Measurements from ENCODE around the gene CALML5. TPM values are rescaled to one million over a fixed set of nuclear protein-coding genes. Genes with fewer than 3 reads are reported as not detected.

Gene CALML5
- not detected in 2 replicates for total RNA-seq (2014; rRNA removed; shearing (Covaris generic))

- DNase-seq (ENCODE audit: low spot score), result no peak
These were observed at the start of gene CALML5 for GRCh38 chr10:5499493-5500140. Gene CALML5 (minus strand): TSS chr10:5499570. CDS start chr10:5499438, 132 bp downstream.

- DNase-seq (ENCODE audit: low spot score), result peak; percentile 50
These were observed 48.7 kb upstream of the CALML5 start for GRCh38 chr10:5547931-5548660.

GRCh38 chr10:5547681-5547930 lies 48.2 kb upstream of the CALML5 start:
- DNase-seq (ENCODE audit: low spot score), result no peak

DNA sequence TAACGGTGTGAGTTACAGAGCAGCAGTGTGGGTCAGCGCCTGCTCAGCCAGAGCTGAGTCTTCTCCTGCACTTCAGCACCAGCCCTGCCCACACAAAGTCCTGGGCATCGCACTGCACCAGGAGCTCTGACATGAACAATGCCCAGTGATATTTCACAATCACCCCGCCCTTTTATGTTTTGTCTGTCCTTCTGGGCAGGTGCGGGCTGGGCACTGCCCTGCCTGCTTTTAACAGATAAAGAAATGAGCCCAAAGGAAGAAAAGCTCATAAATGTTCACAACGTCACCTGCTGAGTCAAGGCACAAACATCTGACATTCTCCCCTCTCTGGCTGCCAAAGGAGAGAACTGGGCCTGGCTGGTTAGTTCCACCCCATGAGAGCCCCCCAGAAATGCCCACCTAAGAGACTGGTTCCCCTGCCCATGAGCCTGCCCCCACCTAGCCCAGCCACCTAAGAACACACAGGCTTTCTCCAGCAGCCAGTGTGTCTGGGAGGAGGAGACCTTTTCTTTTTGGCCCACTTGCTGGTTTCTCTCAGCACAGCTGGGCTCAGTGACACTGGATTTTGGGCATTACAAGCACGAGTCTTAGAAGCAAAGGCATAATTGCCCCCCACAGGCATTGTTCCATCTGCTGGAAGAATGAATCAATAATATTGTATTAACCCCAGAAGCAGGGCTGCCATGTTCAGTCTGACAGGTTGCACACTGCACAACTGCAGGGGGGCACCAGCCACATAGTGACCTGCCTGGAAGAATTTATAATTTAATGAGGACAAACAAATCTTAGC lies 47.7 kb upstream of the CALML5 start:
- DNase-seq (ENCODE audit: low spot score), result peak; percentile 91

DNA sequence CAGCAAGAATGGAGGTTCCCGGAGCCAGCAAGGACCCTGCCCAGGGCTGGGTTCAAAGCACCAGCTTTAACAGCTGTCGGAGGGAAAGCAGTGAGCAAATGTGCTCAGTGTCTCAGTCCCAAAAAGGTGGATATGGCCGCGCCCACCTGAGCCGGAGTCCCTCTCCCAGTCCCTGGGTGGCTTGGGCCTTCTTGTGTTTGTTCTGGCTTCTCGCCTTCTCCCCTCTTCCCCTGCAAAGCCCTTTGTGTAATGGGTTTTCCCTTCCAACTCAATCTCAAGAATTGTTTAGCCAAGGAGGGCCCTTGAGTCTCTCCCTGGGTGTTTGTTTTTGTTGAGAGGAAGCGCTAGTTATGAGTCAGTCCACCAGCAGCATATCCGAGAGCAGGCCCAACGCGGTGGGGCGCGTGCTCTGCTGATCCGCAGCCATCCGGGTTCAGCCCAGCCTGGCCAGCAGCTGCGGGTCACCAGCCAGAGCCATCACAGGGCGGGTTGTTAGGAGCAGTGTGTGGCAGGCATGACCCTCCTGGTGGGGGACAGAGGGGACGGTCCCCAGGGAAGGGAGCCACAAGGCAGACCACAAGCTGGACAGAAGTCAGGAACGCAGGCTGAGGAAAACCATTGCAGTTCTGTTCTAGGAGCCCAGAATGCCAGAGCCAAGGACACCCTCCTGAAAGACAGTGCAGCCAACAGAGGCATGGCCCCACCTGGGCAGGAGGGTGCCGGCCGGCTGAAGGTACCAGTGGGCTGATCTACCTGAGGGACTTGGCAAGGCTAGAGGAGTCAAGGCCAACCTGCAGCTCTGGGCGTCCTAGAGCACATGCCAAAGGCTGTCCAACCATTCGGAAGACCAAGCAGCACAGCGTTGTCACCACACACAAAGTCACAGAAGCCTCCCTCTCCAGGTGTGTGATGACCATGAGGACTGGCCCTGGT lies 46.7 kb upstream of the CALML5 start:
- DNase-seq (ENCODE audit: low spot score), result peak; percentile 75

DNA sequence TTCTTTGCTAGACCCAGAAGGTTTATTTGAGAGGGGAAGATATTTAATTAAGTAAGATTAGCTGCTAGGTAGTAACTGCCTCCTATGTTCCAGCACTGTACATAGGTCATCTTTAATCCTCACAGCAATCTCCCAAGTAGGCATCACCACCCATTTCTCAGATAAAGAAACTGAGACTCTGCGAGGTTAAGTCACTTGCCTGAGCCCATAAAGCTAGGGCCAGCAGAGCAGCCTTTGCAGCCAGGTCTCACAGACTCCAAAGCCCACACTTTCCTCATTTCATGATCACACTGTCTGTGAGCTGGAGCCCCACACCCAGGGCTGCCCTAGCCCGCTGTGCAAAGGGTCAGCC lies 46.0 kb upstream of the CALML5 start:
- no peak for DNase-seq (ENCODE audit: low spot score)

GRCh38 chr10:5545011-5545410 lies 45.6 kb upstream of the CALML5 start:
- no peak for DNase-seq (ENCODE audit: low spot score)

GRCh38 chr10:5544216-5544805 lies 44.9 kb upstream of the CALML5 start:
- no peak for DNase-seq (ENCODE audit: low spot score)

DNA sequence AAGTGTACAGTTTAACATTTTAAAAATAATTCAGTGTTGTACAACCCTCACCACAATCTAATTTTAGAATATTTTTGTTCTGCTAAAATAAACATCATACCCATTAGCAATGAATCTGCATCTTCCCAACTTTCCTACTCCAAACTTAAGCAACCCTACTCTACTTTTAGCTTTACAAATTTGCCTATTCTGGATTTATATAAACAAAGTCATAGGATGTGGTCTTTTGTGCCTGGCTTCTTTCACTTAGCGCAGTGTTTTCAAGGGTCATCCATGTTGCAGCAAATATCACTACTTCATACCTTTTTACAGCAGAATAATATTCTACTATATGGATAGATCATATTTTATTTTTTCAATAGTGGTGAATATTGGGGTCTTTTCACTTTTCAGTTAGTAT lies 44.3 kb upstream of the CALML5 start:
- DNase-seq (ENCODE audit: low spot score), result no peak

- no peak for DNase-seq (ENCODE audit: low spot score)
These were observed 42.7 kb upstream of the CALML5 start for GRCh38 chr10:5542100-5542499.

DNA sequence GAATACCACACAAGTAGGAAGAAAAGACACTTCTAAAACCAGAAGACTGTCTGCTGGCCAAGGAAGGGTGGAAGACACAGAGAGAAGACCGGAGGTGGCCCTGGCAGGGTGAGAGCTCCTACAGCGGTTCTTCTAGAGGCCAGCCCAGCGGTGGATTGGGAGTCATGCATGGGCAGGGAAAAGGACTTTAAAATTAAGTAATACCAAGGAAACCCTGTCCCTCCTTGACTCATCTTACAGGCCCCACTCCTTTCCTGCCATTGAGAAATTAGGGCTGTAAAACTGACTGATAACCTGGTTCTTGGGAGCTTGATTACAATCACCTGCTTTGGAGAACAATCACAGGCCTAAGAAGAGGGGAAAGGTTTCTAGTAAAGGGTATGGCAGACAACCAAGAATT lies 41.5 kb upstream of the CALML5 start:
- DNase-seq (ENCODE audit: low spot score), result no peak

GRCh38 chr10:5540080-5540479 lies 40.7 kb upstream of the CALML5 start:
- DNase-seq (ENCODE audit: low spot score), result no peak

GRCh38 chr10:5538892-5539651 lies 39.7 kb upstream of the CALML5 start:
- DNase-seq (ENCODE audit: low spot score), result no peak

DNA sequence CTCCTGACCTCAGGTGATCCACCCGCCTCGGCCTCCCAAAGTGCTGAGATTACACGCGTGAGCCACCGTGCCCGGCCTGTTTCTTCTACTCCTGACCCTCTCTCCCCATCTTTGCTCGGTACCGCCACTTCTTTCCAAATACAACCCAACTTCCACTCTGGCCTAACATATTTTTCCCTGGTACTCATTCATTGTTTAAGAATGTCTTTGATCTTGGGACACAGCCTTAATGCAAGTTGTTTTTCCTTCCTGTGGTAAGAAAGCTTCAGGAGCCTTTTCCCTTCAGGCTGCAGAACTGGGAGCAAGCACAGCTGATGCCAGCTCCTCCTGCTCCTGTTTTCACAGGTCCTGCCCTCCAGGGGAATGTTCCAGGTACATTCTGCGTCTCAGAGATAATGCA lies 39.1 kb upstream of the CALML5 start:
- peak; percentile 66 for DNase-seq (ENCODE audit: low spot score)

DNA sequence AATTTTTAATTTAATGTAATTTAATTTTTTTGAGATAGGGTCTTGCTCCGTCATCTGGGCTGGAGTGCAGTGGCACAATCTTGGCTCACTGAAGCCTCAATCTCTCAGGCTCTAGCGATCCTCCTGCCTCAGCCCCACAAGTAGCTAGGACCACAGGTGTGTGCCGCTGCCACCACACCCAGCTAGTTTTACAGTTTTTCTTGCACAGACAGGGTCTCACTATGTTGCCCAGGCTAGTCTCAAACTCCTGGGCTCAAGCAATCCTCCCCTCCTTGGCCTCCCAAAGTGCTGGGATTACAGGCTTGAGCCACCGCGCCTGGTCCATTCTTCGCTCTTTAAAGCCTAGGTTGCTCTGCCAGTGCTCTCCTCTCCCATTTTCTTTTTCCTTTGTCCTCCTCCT lies 38.3 kb upstream of the CALML5 start:
- DNase-seq (ENCODE audit: low spot score), result no peak

GRCh38 chr10:5536486-5537081 lies 37.2 kb upstream of the CALML5 start:
- DNase-seq (ENCODE audit: low spot score), result no peak

DNA sequence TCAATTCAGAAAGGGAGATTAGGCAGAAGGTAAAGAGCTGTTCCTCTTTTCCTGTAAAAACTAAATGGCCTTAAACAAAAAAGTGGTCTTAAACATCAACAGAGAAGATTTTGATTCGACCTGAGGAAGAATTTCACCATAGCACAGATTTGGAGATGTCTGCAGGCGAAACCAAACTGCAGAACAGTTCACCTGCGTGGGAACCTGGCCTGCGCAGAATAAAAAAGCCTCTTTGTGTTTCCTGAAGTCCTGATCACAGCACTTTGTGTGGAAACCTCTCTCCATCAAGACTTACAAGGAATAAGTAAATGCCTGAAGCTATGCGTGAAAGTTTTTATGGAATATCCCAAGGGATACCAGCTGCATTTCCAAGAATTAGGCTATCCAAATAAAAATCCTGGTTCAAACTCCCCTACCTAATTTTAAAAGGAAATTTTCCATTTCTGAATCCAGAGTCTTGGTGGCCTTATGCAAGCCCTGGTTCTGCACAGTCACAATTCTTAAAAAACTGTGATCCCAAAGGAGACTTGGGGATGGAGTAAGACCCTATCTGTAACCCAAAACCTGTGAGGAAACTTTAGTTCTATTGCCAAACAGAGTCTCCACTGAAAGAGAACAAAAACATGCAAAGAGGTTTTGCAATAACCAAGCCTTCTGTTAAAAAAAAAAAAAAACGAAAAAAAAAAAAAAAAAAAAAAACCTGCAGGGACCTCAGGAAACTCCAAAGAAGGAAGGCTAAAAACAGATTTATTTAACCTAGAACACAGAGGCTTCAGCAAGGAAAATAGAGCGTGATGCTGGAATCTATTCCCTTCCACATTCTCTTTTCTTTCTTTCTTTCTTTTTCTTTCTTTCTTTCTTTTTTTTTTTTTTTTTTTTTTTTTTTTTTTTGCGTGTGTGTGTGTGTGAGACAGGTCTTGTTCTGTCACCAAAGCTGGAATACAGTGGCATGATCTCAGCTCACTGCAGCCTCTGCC lies 35.8 kb upstream of the CALML5 start:
- DNase-seq (ENCODE audit: low spot score), result no peak

GRCh38 chr10:5534051-5534821 lies 34.9 kb upstream of the CALML5 start:
- no peak for DNase-seq (ENCODE audit: low spot score)

All from A172 (cell line).